Dedifferentiated amniotic fluid mesenchymal stem cell (primary cell): Measurements from ENCODE around the gene GALNT15.

ENCODE experiments used
- DNase-seq: peaks from one replicate; pipeline ENCODE4 v3.0.0-alpha.2; 2016; ENCODE audit errors: extremely low spot score

GALNT15 gene

GRCh38 chr3:16252243-16252978 is 77.9 kb downstream of the GALNT15 start:
- DNase-seq = no peak

- DNase-seq = no peak
These were observed 78.5 kb downstream of the GALNT15 start for GRCh38 chr3:16252988-16253387.

GRCh38 chr3:16253601-16254000 is 79.1 kb downstream of the GALNT15 start:
- no peak for DNase-seq

GRCh38 chr3:16254916-16255315 is 80.4 kb downstream of the GALNT15 start:
- no peak for DNase-seq

- no peak for DNase-seq
These were observed 80.8 kb downstream of the GALNT15 start for GRCh38 chr3:16255326-16255725.

GRCh38 chr3:16255726-16256125 is 81.2 kb downstream of the GALNT15 start:
- no peak for DNase-seq

- no peak for DNase-seq
These were observed 82.8 kb downstream of the GALNT15 start for GRCh38 chr3:16257309-16257708.

GRCh38 chr3:16258177-16258576 is 83.7 kb downstream of the GALNT15 start:
- DNase-seq = no peak

GRCh38 chr3:16258866-16259265 is 84.4 kb downstream of the GALNT15 start:
- DNase-seq = no peak

- no peak for DNase-seq
These were observed 85.6 kb downstream of the GALNT15 start for GRCh38 chr3:16260046-16260445.

- no peak for DNase-seq
These were observed 87.7 kb downstream of the GALNT15 start for GRCh38 chr3:16262174-16262573.

- no peak for DNase-seq
These were observed 89.8 kb downstream of the GALNT15 start for GRCh38 chr3:16264174-16264707.

GRCh38 chr3:16264708-16265454 is 90.4 kb downstream of the GALNT15 start, which contains the start of the genes DPH3 and OXNAD1:
DPH3 (minus strand) TSS chr3:16264943; CDS start chr3:16264876, 67 bp downstream.
OXNAD1 (plus strand) TSS chr3:16265212; CDS start chr3:16270953, 5,741 bp downstream.
- DNase-seq = peak; percentile 100

- DNase-seq = no peak
These were observed 90.9 kb downstream of the GALNT15 start for GRCh38 chr3:16265455-16265786.

- no peak for DNase-seq
These were observed 92.2 kb downstream of the GALNT15 start for GRCh38 chr3:16266714-16267113.

GRCh38 chr3:16270855-16271254 is 96.4 kb downstream of the GALNT15 start:
- no peak for DNase-seq

- no peak for DNase-seq
These were observed 98.1 kb downstream of the GALNT15 start for GRCh38 chr3:16272588-16272987.

- DNase-seq = no peak
These were observed 99.4 kb downstream of the GALNT15 start for GRCh38 chr3:16273867-16274266.

- no peak for DNase-seq
These were observed 103.0 kb downstream of the GALNT15 start for GRCh38 chr3:16277471-16277870.

- no peak for DNase-seq
These were observed 104.7 kb downstream of the GALNT15 start for GRCh38 chr3:16279010-16279801.

GRCh38 chr3:16280671-16281070 is 106.2 kb downstream of the GALNT15 start:
- DNase-seq = no peak
